GM12891 (cell line): ENCODE results near the gene FGD5.

Experiments used
- DNase-seq: peaks from one replicate; pipeline ENCODE4 v3.0.0; 2011; ENCODE audit warnings: low spot score; ENCODE audit not compliant: insufficient read length
- FAIRE-seq: peaks from 2 replicates; lab custom pipeline; 2011; peaks lifted over from hg19 to GRCh38; lab: Jason Lieb, UNC
- PAX5 ChIP-seq: IDR thresholded peaks from 2 replicates; pipeline ENCODE4 v1.6.1; 2011; ENCODE audit warnings: low read length, moderate library complexity, mild to moderate bottlenecking; ENCODE audit not compliant: insufficient read depth, severe bottlenecking
- POLR2A ChIP-seq: IDR thresholded peaks from 2 replicates; pipeline ENCODE4 v1.6.1; 2011; ENCODE audit warnings: low read depth, low read length, control low read depth
- POLR2AphosphoS5 ChIP-seq: IDR thresholded peaks from 2 replicates; pipeline ENCODE4 v1.6.1; 2011; ENCODE audit warnings: low read depth, low read length, control low read depth
- POU2F2 ChIP-seq: IDR thresholded peaks from 2 replicates; pipeline ENCODE4 v1.6.1; 2011; ENCODE audit warnings: low read depth, mild to moderate bottlenecking, control low read depth, low read length, moderate library complexity
- SPI1 ChIP-seq: IDR thresholded peaks from 2 replicates; pipeline ENCODE4 v1.6.1; 2011; ENCODE audit warnings: low read depth, low read length, control low read depth
- TAF1 ChIP-seq: IDR thresholded peaks from 2 replicates; pipeline ENCODE4 v1.6.1; 2011; ENCODE audit warnings: low read depth, low read length, control low read depth

Gene FGD5

GRCh38 chr3:14823393-14823792 lies 4.6 kb downstream of the FGD5 start:
- FAIRE-seq: no peak
- TF ChIP-seq SPI1 (no peak), POU2F2 (no peak), PAX5 (no peak), POLR2AphosphoS5 (no peak), POLR2A (no peak), TAF1 (no peak)
- DNase-seq: no peak

- no peak for TF ChIP-seq SPI1
- TF ChIP-seq POLR2A: no peak
- no peak for TF ChIP-seq POLR2AphosphoS5
- TF ChIP-seq POU2F2: no peak
- no peak for TF ChIP-seq TAF1
- FAIRE-seq (no peak), DNase-seq (no peak)
Observed at GRCh38 chr3:14823910-14824629, 5.3 kb downstream of the FGD5 start.

- TF ChIP-seq POLR2A (no peak), PAX5 (no peak), SPI1 (no peak), POLR2AphosphoS5 (no peak), POU2F2 (no peak), TAF1 (no peak)
- no peak for FAIRE-seq
- no peak for DNase-seq
Observed at GRCh38 chr3:14824646-14825045, 5.9 kb downstream of the FGD5 start.

- DNase-seq (no peak), FAIRE-seq (no peak)
- no peak for TF ChIP-seq POLR2A
- TF ChIP-seq POU2F2: no peak
- TF ChIP-seq PAX5: no peak
- no peak for TF ChIP-seq TAF1
- no peak for TF ChIP-seq POLR2AphosphoS5
Observed at GRCh38 chr3:14826069-14826468, 7.3 kb downstream of the FGD5 start.

- DNase-seq (no peak), FAIRE-seq (no peak)
- TF ChIP-seq SPI1 (no peak), POLR2A (no peak), POLR2AphosphoS5 (no peak), TAF1 (no peak)
Observed at GRCh38 chr3:14827776-14828175, 9.0 kb downstream of the FGD5 start.

- DNase-seq: no peak
- TF ChIP-seq POLR2AphosphoS5: no peak
- TF ChIP-seq SPI1: no peak
- TF ChIP-seq PAX5: no peak
- no peak for TF ChIP-seq POU2F2
- TF ChIP-seq TAF1: no peak
- no peak for TF ChIP-seq POLR2A
- FAIRE-seq: no peak
Observed at GRCh38 chr3:14829811-14830210, 11.0 kb downstream of the FGD5 start.

- TF ChIP-seq POLR2A: no peak
- TF ChIP-seq PAX5: no peak
- TF ChIP-seq TAF1: no peak
- TF ChIP-seq SPI1: no peak
- no peak for TF ChIP-seq POU2F2
- TF ChIP-seq POLR2AphosphoS5: no peak
- FAIRE-seq (no peak), DNase-seq (no peak)
Observed at GRCh38 chr3:14831916-14832450, 13.2 kb downstream of the FGD5 start.

GRCh38 chr3:14832975-14833722 lies 14.4 kb downstream of the FGD5 start:
- TF ChIP-seq PAX5: no peak
- no peak for TF ChIP-seq POLR2AphosphoS5
- no peak for TF ChIP-seq POU2F2
- TF ChIP-seq TAF1: no peak
- TF ChIP-seq SPI1: no peak
- TF ChIP-seq POLR2A: no peak
- DNase-seq: no peak
- FAIRE-seq: no peak

- no peak for DNase-seq
Observed at GRCh38 chr3:14834121-14834520, 15.4 kb downstream of the FGD5 start.

GRCh38 chr3:14834807-14835466 lies 16.2 kb downstream of the FGD5 start:
- DNase-seq: no peak
- no peak for TF ChIP-seq POLR2A
- no peak for TF ChIP-seq SPI1
- TF ChIP-seq TAF1: no peak

More at GRCh38 chr3:14834121-14834520, 15.4 kb downstream of the FGD5 start:
- no peak for TF ChIP-seq POU2F2
- FAIRE-seq: no peak

More at GRCh38 chr3:14834807-14835466, 16.2 kb downstream of the FGD5 start:
- no peak for FAIRE-seq
